ENCODE data around the gene SLC7A7. TPM values are rescaled to one million over a fixed set of nuclear protein-coding genes. Genes with fewer than 3 reads are reported as not detected.

The SLC7A7 gene
- total and polyA plus RNA-seq, 2 of the 13 experiments (the other 11 are each of a cell fraction or from before 2014, with no cell fraction given), result 0.13 to 0.63 TPM

- TF ChIP-seq KIAA2018 (CRISPR knock-in tag; IDR thresholded peaks at IDR 0.05; ENCODE audit: borderline replicate concordance) (0 out of 2 replicates have a peak, but pooled peaks have one; percentile 83), ZNF792 (CRISPR knock-in tag; IDR thresholded peaks at IDR 0.05) (peak; percentile 55; the same call in 1 of the 2 replicates), ZNF501 (CRISPR knock-in tag; IDR thresholded peaks at IDR 0.05) (peak; percentile 100), ZSCAN25 (CRISPR knock-in tag; IDR thresholded peaks at IDR 0.05) (peak; percentile 98), ZNF574 (CRISPR knock-in tag; IDR thresholded peaks at IDR 0.05) (peak; percentile 97), SP140L (CRISPR knock-in tag; IDR thresholded peaks at IDR 0.05; ENCODE audit: borderline replicate concordance) (peak; percentile 52; the same call in 1 of the 2 replicates), CBX2 (IDR thresholded peaks at IDR 0.05; ENCODE audit: low read depth, low read length) (no peak), CBX2 (CRISPR knock-in tag; IDR thresholded peaks at IDR 0.05; ENCODE audit: low read depth) (no peak; the same call in 1 of the 2 replicates), HNRNPLL (IDR thresholded peaks at IDR 0.05; ENCODE audit: low read depth, low read length, poor library complexity, severe bottlenecking) (peak; percentile 44), ZSCAN31 (CRISPR knock-in tag; IDR thresholded peaks at IDR 0.05; ENCODE audit: low read depth) (peak; percentile 94), ATF1 (CRISPR knock-in tag; IDR thresholded peaks at IDR 0.05) (no peak), ZMYM3 (CRISPR knock-in tag; IDR thresholded peaks at IDR 0.05) (peak; percentile 83; the same call in 1 of the 2 replicates), ARID4A (CRISPR knock-in tag; IDR thresholded peaks at IDR 0.05; ENCODE audit: borderline replicate concordance) (peak; percentile 74)
Observed at GRCh38 chr14:22852940-22853767, 37.9 kb upstream of the SLC7A7 start (continued).

Data from HepG2 (cell line).